Progenitor cell of endocrine pancreas (in vitro differentiated cells): ENCODE results near the gene MTX3. TPM values are rescaled to one million over a fixed set of nuclear protein-coding genes. Genes with fewer than 3 reads are reported as not detected.

Source experiments
- DNase-seq: peaks from one replicate; pipeline ENCODE4 v3.0.0; 2021; ENCODE audit warnings: low spot score; ENCODE audit not compliant: unreplicated experiment
- H3K27ac Mint-ChIP-seq: 2 replicates; pipeline ENCODE4 v1.8.0; 2021; ENCODE audit warnings: mild to moderate bottlenecking, moderate library complexity, mixed read lengths
- H3K27me3 Mint-ChIP-seq: 2 replicates; pipeline ENCODE4 v1.8.0; 2021; ENCODE audit warnings: mixed read lengths
- H3K36me3 Mint-ChIP-seq: 2 replicates; pipeline ENCODE4 v1.8.0; 2022; ENCODE audit warnings: mixed read lengths; ENCODE audit not compliant: insufficient read depth
- H3K4me1 Mint-ChIP-seq: 2 replicates; pipeline ENCODE4 v1.8.0; 2021; ENCODE audit warnings: low read depth, mixed read lengths
- H3K4me3 Mint-ChIP-seq: 2 replicates; pipeline ENCODE4 v1.8.0; 2021; ENCODE audit warnings: low read depth, mild to moderate bottlenecking, moderate library complexity, mixed read lengths
- H3K9me3 Mint-ChIP-seq: 2 replicates; pipeline ENCODE4 v1.8.0; 2021; ENCODE audit warnings: low read depth, mixed read lengths
- total RNA-seq: library from RNA; stranded (reverse); gene quantifications from 2 replicates; pipeline ENCODE4 v1.2.1, GENCODE V29; 2021
- TF ChIP-seq, protein P1 (sequence below): fragments of 200-600 bp; sonication (generic); IDR thresholded peaks from one replicate; pipeline ENCODE4 v1.5.0; 2021; ENCODE audit warnings: antibody characterized with exemption, mild to moderate bottlenecking; ENCODE audit not compliant: unreplicated experiment

The MTX3 gene
- total RNA-seq, 1 donor from 2014 or later: 24.7 TPM

DNA sequence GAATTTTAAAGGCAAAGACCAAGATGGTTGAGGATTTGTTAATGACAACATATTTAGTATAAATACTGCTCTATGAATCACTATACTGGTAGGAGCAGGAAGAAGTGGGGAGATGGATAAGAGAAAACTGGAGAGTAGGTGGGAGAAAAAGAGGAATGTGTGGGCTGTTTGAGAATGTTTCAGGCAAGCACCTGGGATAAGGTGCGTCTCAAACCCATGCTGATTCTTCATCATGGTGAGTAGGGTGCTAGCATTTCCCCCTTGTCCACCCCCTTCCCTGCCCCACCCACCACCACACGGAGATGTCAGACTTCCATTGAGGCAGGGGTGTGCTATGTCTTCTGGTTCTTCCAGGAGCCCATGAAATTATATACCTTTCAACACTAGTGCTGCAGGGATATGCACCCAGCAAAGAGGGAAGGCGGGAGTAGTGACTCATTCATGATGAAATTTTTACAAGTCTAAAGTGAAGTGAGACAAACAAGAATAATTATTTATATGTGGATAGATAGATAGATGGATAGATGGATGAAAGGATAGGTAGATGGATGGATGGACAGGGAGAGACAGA, 54.3 kb downstream of the MTX3 start:
- TF ChIP-seq, protein P1, sequence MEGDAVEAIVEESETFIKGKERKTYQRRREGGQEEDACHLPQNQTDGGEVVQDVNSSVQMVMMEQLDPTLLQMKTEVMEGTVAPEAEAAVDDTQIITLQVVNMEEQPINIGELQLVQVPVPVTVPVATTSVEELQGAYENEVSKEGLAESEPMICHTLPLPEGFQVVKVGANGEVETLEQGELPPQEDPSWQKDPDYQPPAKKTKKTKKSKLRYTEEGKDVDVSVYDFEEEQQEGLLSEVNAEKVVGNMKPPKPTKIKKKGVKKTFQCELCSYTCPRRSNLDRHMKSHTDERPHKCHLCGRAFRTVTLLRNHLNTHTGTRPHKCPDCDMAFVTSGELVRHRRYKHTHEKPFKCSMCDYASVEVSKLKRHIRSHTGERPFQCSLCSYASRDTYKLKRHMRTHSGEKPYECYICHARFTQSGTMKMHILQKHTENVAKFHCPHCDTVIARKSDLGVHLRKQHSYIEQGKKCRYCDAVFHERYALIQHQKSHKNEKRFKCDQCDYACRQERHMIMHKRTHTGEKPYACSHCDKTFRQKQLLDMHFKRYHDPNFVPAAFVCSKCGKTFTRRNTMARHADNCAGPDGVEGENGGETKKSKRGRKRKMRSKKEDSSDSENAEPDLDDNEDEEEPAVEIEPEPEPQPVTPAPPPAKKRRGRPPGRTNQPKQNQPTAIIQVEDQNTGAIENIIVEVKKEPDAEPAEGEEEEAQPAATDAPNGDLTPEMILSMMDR: no peak
- H3K27me3 Mint-ChIP-seq: no peaks in the 10 kb centered on the region

GRCh38 chr5:79936002-79936645, 54.9 kb downstream of the MTX3 start:
- no peaks in the 10 kb centered on the region for H3K36me3 Mint-ChIP-seq
- H3K27ac Mint-ChIP-seq: no peak overlapping the region
- no peak for DNase-seq

More for the DNA sequence above, 54.3 kb downstream of the MTX3 start:
- Mint-ChIP-seq H3K36me3 (no peaks in the 10 kb centered on the region), H3K4me1 (no peaks in the 10 kb centered on the region), H3K27ac (no peak overlapping the region), H3K4me3 (no peak overlapping the region), H3K9me3 (no peaks in the 10 kb centered on the region)
- DNase-seq: no peak

GRCh38 chr5:79934681-79935080, 56.4 kb downstream of the MTX3 start:
- Mint-ChIP-seq H3K27ac (no peak overlapping the region), H3K36me3 (no peaks in the 10 kb centered on the region), H3K4me3 (no peak overlapping the region), H3K27me3 (no peaks in the 10 kb centered on the region), H3K9me3 (no peaks in the 10 kb centered on the region), H3K4me1 (no peaks in the 10 kb centered on the region)
- no peak for DNase-seq
- TF ChIP-seq, protein P1: no peak

More at GRCh38 chr5:79936002-79936645, 54.9 kb downstream of the MTX3 start:
- TF ChIP-seq, protein P1: no peak
- Mint-ChIP-seq H3K27me3 (no peaks in the 10 kb centered on the region), H3K4me3 (no peak overlapping the region), H3K4me1 (no peaks in the 10 kb centered on the region), H3K9me3 (no peaks in the 10 kb centered on the region)

DNA sequence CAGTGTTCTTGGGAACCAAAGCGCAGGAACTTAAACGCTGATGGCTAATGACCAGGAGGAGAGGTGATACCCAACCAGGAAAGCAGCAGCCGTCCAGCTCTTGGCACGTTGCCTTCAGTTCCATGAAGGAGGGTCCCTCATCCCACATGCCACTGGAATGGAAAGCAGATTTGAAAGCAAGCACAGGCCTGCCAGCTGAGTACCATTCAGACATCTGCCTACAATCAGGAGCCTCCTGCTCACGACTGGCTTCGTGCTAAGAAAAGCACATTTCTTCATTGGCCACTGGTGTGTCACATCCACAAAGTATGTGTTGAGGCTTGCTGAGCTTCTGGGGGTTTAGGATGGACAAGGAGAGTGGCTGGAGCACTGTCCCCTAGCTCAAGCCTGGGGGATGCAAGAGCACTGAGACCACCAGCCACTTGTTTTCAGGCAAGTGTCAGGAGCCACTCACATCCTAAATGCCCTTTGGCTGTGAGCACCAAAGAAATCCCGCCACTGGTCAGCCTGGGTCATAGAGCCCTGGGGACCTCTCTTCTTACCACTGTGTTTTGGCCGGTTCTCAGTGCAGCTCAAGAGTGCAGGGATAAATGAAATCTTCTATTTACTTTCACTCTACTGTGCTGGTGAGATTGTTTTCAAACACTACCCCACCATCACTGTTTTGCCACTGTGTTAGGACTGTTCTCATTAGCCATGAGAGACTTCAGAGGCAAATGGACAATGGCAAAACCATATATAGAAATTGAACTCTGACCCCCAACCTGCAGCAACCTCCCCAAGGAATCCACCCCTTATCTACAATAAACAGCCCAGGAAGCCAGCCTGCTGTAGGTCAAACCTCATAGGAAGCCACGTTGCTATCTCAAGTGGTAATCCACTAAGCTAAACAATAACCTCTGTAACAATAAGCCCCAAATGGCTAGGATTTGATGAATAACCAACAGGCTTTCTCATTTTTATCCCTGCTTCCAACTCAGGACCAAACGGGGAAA, 58.3 kb downstream of the MTX3 start:
- Mint-ChIP-seq H3K27ac (no peak overlapping the region), H3K36me3 (no peaks in the 10 kb centered on the region), H3K9me3 (no peaks in the 10 kb centered on the region), H3K4me3 (no peak overlapping the region), H3K27me3 (no peaks in the 10 kb centered on the region), H3K4me1 (peaks cover 6% of the 10 kb centered on the region)
- no peak for DNase-seq
- TF ChIP-seq, protein P1: no peak

- H3K9me3 Mint-ChIP-seq: no peaks in the 10 kb centered on the region
- no peak overlapping the region for H3K27ac Mint-ChIP-seq
- H3K4me3 Mint-ChIP-seq: no peak overlapping the region
- no peak for DNase-seq
- H3K36me3 Mint-ChIP-seq: no peaks in the 10 kb centered on the region
- TF ChIP-seq, protein P1: no peak
- H3K4me1 Mint-ChIP-seq: peaks cover 7% of the 10 kb centered on the region
- H3K27me3 Mint-ChIP-seq: no peaks in the 10 kb centered on the region
Observed at GRCh38 chr5:79931866-79932265, 59.2 kb downstream of the MTX3 start.
